CD4-positive, alpha-beta T cell treated with Interleukin-1 beta for 1 hour (primary cell): ENCODE data around the gene HIP1R.

ENCODE experiments used
- DNase-seq, 2 donors: peaks; one replicate each; pipeline ENCODE4 v3.0.0-alpha.2; 2020 to 2022

Gene HIP1R

DNA sequence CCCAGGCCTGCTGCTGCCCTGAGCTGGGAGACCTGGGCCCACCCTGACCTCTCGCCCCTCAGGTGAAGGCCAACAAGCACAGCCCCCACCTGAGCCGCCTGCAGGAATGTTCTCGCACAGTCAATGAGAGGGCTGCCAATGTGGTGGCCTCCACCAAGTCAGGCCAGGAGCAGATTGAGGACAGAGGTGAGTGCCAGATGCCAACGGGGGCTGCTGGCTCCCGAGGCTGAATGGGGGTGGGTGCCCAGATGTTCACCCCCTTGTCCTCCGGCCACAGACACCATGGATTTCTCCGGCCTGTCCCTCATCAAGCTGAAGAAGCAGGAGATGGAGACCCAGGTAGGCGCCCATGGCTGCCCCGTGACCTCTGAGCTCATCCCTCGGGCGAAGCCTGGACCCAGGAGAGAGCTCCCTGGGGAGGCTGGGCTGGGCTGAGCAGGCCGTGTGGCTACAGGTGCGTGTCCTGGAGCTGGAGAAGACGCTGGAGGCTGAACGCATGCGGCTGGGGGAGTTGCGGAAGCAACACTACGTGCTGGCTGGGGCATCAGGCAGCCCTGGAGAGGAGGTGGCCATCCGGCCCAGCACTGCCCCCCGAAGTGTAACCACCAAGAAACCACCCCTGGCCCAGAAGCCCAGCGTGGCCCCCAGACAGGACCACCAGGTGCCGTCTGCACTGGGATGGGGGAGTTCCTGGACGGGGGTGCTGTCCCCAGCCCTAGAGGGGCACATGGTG, 25.8 kb downstream of the HIP1R start:
- no peak for DNase-seq

GRCh38 chr12:122861587-122861970, 26.3 kb downstream of the HIP1R start:
- DNase-seq = no peak

DNA sequence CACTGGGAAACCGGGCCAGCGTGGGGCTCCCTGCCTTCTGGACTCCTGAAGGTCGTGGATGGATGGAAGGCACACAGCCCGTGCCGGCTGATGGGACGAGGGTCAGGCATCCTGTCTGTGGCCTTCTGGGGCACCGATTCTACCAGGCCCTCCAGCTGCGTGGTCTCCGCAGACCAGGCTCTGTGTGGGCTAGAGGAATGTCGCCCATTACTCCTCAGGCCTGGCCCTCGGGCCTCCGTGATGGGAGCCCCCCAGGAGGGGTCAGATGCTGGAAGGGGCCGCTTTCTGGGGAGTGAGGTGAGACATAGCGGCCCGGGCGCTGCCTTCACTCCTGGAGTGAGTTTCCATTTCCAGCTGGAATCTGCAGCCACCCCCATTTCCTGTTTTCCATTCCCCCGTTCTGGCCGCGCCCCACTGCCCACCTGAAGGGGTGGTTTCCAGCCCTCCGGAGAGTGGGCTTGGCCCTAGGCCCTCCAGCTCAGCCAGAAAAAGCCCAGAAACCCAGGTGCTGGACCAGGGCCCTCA, 26.9 kb downstream of the HIP1R start:
- DNase-seq = no peak

- DNase-seq = no peak
These were observed 27.8 kb downstream of the HIP1R start for GRCh38 chr12:122862872-122863701.

DNA sequence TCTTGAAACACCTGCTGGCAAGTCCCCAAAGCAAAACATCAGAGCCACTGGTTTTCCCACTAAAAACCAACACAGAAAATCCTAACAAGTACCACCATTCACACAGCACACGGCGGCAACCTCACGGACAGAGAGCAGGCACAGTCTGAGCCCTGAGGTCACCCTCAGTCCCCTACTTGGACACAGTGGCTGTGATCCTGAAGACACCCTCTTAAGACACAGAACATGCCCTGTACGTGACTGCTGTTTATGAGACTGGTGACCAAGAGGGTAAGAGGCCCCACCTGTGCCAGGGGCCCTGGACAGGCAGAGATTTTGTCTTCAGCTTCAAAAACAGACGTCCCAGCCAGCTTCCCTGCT, 29.6 kb downstream of the HIP1R start:
- no peak for DNase-seq

- peak in 1 of 2 donors; percentile 35 for DNase-seq
These were observed 30.3 kb downstream of the HIP1R start for GRCh38 chr12:122865268-122866231.

DNA sequence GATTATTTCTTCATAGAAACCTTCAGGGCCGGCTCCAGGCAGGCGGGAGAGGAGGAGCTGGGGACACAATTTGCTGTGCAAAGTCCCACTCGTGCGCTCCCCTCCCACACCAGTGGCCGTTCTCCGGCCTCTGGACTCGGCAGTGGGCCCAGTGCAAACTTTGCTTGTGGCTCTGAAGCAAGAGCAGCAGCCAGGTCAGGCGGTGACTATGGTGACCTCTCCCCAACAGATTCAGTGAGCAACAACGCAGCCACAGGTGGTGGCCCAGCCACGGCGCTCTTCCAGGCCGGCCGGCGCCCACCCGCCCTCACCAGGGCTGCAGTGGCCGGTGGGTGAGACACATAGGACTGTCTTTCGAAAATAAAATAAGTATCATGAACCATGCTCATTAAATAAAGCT, 31.1 kb downstream of the HIP1R start:
- no peak for DNase-seq

GRCh38 chr12:122866950-122867607, 31.8 kb downstream of the HIP1R start:
- no peak for DNase-seq

- no peak for DNase-seq
These were observed 32.6 kb downstream of the HIP1R start for GRCh38 chr12:122867691-122868461.

- DNase-seq = no peak
These were observed 33.4 kb downstream of the HIP1R start for GRCh38 chr12:122868471-122869177.

GRCh38 chr12:122869207-122869973, 34.1 kb downstream of the HIP1R start:
- no peak for DNase-seq

- no peak for DNase-seq
These were observed 35.0 kb downstream of the HIP1R start for GRCh38 chr12:122870163-122870842.

DNA sequence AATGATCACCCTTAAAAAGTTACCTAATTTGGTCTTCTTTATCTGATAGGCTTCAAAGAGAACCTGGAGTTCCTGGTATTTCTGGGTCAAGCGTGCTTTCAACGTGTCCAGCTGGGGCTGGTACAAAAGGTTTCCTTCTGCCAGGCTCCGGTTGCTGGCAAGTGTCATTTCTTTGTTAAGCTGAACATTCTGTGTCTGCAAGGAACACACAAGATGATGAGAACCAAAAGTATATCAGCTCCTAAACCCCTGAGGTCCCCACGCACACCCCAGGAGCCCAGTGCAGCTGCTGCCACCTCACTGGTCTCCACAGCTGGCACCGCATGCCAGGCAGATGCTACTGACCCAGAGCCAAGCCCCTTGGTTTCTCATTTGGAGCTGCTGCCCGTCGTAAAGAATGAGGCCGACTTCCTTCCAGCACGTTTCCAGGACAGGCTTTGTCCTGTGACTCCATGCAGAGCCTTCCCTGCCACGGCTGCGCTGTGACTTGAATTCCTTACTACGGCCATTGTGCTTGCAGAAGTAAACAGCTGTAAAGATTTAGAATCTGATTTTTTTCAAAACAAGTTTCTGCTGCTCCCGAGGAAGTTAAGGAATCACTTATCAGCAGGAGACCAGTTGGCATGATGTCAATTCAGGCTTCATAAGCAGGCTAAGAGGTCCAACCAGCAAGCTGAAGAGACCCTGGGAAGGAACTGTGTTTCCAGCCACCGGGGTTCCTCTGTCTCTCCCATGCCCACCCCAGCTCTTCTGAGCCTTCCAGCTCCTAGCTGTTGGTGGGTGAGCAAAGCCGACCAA, 35.8 kb downstream of the HIP1R start:
- no peak for DNase-seq

DNA sequence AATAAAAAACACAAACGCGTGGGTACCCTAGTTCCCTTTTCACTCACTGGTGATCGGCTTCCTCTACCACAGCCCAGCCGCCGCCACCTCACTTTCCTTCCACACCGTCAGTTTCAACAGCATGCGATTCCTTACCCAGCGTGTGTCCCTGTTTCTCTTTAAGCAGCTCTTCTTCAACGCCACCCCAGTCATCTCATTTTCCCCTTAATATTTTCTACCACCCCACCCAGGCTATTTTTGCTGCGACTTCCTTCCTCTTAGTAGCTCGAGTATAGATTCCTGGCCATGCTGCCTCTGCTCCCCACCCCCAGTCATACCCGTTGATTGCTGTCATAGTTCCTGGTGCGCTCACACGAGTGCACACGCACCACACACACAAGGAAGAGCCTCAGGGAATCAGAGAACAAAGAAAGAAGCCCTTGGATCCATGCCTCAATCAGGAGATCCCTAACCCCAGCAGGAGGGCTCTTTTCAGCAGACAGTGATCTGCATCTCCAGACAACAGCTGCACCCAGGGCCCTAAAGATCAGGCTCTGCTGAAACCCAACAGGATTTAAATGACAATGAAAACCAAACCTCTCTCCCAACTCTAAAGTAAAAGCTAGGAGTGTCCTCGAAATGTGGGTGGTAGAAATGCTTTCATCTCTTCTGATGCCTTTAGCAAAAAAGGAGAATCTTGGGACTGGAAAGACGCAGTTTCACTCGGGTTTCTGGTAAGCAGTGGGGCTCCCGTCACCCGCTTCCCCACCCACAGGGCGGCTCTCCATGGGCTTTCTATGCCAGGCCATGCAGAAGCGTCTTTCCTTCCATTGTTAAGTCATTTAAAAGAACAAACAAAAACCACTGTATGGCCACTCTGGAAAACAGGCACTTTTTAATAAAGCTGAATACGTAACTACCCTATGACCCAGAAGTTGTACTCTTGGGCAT, 36.9 kb downstream of the HIP1R start:
- DNase-seq = peak; percentile 42 to 63

- DNase-seq = no peak
These were observed 37.6 kb downstream of the HIP1R start for GRCh38 chr12:122872815-122873361.

DNA sequence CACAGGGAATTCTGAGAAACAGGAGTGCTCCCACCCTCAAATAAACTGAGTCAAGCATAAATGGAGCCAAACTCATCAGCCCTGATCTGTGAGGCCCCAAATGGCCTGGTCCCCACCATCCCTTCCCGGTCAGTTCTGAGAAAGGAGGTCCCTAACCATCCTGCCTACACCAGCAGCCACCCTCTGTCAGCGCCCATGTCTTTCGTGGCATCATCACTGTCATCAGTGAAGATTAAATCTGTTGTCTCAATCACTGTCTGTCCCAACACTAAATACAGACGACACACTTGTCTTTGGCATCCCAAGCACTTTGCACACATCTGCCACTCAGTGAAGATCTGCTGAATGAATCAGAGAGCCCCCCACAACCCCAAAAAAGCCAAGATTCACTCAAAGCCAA, 38.3 kb downstream of the HIP1R start:
- no peak for DNase-seq

- DNase-seq = peak in 1 of 2 donors; percentile 44
These were observed 38.8 kb downstream of the HIP1R start for GRCh38 chr12:122874081-122874480.
